GM12878 (cell line): ENCODE measurements around the gene CTNNBIP1. TPM values are rescaled to one million over a fixed set of nuclear protein-coding genes. Genes with fewer than 3 reads are reported as not detected.
A peak's percentile ranks its signal among the peaks of the same experiment; 100 is the strongest.

ENCODE experiments used
- ATAC-seq: fragments of 200-7000 bp; cut with Tn5 transposase; 3 replicates; pipeline ENCODE4 v1.9.1; 2020; ENCODE audit warnings: mild to moderate bottlenecking, moderate library complexity
- BruUV-seq: library from RNA; stranded (reverse); fragments of 400-500 nt; replicated peaks from 2 replicates; lab custom pipeline; 2021; lab: Mats Ljungman, UMichigan
- CTCF ChIA-PET: fragments of 300-600 bp; sonication (Branson Sonifier 250); formaldehyde crosslinking; extraction: SDS; loops from one replicate; lab custom pipeline; 2021; ENCODE audit warnings: inconsistent platforms; lab: Yijun Ruan, JAX
- POLR2A ChIA-PET: fragments of 350-600 bp; formaldehyde crosslinking; extraction: SDS; loops from one replicate; lab custom pipeline; 2021; ENCODE audit warnings: inconsistent platforms; lab: Charles Lee
- RAD21 ChIA-PET: fragments of 300-600 bp; sonication (Branson Sonifier 250); formaldehyde crosslinking; loops from one replicate; lab custom pipeline; 2023; ENCODE audit warnings: antibody characterized with exemption; ENCODE audit not compliant: unreplicated experiment; lab: Charles Lee
- SMC1A ChIA-PET: fragments of 300-600 bp; sonication (Branson Sonifier 250); formaldehyde crosslinking; loops from one replicate; lab custom pipeline; 2023; ENCODE audit not compliant: unreplicated experiment, uncharacterized antibody; lab: Charles Lee
- DNase-seq: peaks from one replicate; pipeline ENCODE4 v3.0.0-alpha.2; 2011; ENCODE audit warnings: low read depth, low spot score
- FAIRE-seq: peaks from 3 replicates; lab custom pipeline; 2011; peaks lifted over from hg19 to GRCh38; lab: Jason Lieb, UNC
- H2AFZ ChIP-seq: 2 replicates; pipeline ENCODE4 v1.6.0; 2011; ENCODE audit warnings: low read depth, low read length, control low read depth; ENCODE audit not compliant: control insufficient read depth
- H3K27ac ChIP-seq: 2 replicates; pipeline ENCODE4 v1.5.1; 2011; ENCODE audit warnings: control low read depth; ENCODE audit not compliant: control insufficient read depth, insufficient read depth
- H3K27me3 ChIP-seq, 2 experiments: replicated peaks in 1 of 2; 2 replicates each; pipeline versions ENCODE4 v1.6.0 to v1.6.1; 2011; ENCODE audit warnings: low read length in 1 of 2; ENCODE audit not compliant: control insufficient read depth in 2 of 2, insufficient read depth in 2 of 2
- H3K36me3 ChIP-seq, 2 experiments: 2 replicates each; pipeline ENCODE4 v1.5.1; 2011; ENCODE audit warnings: low read length in 1 of 2; ENCODE audit not compliant: control insufficient read depth in 2 of 2, insufficient read depth in 2 of 2
- H3K4me1 ChIP-seq: 2 replicates; pipeline ENCODE4 v1.6.1; 2011; ENCODE audit warnings: mild to moderate bottlenecking, low read length, moderate library complexity, mixed read lengths; ENCODE audit not compliant: control insufficient read depth, insufficient read depth
- H3K4me2 ChIP-seq: 2 replicates; pipeline ENCODE4 v1.6.0; 2011; ENCODE audit warnings: control low read depth; ENCODE audit not compliant: control insufficient read depth, insufficient read depth
- H3K4me3 ChIP-seq: fragments of 200-600 bp; sonication (generic); 2 replicates; pipeline ENCODE4 v1.5.1; 2016
- H3K79me2 ChIP-seq: 2 replicates; pipeline ENCODE4 v1.6.0; 2011; ENCODE audit warnings: low read length; ENCODE audit not compliant: control insufficient read depth, insufficient read depth
- H3K9ac ChIP-seq: 2 replicates; pipeline ENCODE4 v1.8.0; 2011; ENCODE audit warnings: low read length, control low read depth, mixed read lengths; ENCODE audit not compliant: control insufficient read depth, insufficient read depth
- H3K9me3 ChIP-seq: replicated peaks from 3 replicates; pipeline ENCODE4 v1.5.1; 2011; ENCODE audit warnings: mild to moderate bottlenecking, low read length; ENCODE audit not compliant: control insufficient read depth, insufficient read depth
- H4K20me1 ChIP-seq: 2 replicates; pipeline ENCODE4 v1.6.0; 2011; ENCODE audit not compliant: control insufficient read depth, insufficient read depth
- GATAD2B ChIP-seq: fragments of 450-650 bp; conservative IDR thresholded peaks from 2 replicates; pipeline ENCODE4 v1.6.1; 2017; ENCODE audit warnings: low read depth, mild to moderate bottlenecking, moderate library complexity
- HDGF ChIP-seq: fragments of 450-650 bp; IDR thresholded peaks from 2 replicates; pipeline ENCODE4 v1.6.1; 2016; ENCODE audit warnings: antibody characterized with exemption
- MEF2A ChIP-seq: IDR thresholded peaks from 2 replicates; pipeline ENCODE4 v1.6.1; 2011; ENCODE audit warnings: low read depth, mild to moderate bottlenecking, low read length, moderate library complexity; ENCODE audit not compliant: insufficient read depth
- MXI1 ChIP-seq: fragments of 150-350 bp; IDR thresholded peaks from 2 replicates; pipeline ENCODE4 v1.6.1; 2011; ENCODE audit warnings: low read depth, mild to moderate bottlenecking, inconsistent platforms, low read length, improper control_type of control experiment
- RUNX3 ChIP-seq: IDR thresholded peaks from 2 replicates; pipeline ENCODE4 v1.6.1; 2012; ENCODE audit warnings: low read length, inconsistent platforms
- WGBS: methylation state at CpG from one replicate; pipeline ENCODE4 v1.1.6; 2016; ENCODE audit warnings: low lambda C conversion rate; ENCODE audit not compliant: insufficient replicate concordance, insufficient coverage; ENCODE audit errors: missing lambda C conversion rate; 5-methylcytosine and 5-hydroxymethylcytosine counted together
- in situ Hi-C: fragments of 300-500 bp; cut with MboI; formaldehyde crosslinking; loops from 9 replicates; pipeline ENCODE4 v1.14.3; 2018; ENCODE audit warnings: mixed read lengths
- intact Hi-C: fragments of 100-400 bp; cut with micrococcal nuclease; formaldehyde crosslinking; loops from one replicate; pipeline ENCODE4 v1.14.2; 2022; ENCODE audit not compliant: unreplicated experiment
- polyA plus RNA-seq, 11 experiments: library from polyadenylated mRNA; depleted of rRNA in 4 of 11; unstranded in 6 of 11; stranded (reverse) in 5 of 11; fragments of >200 nt; fragmentation: Nextera tagmentation in 4 of 11; fragmentation: Illumina TruSeq in 1 of 11; extraction: Ambion mirVana in 4 of 11; extraction: Trizol in 1 of 11; gene quantifications; 1 replicate in 1 of 11; 2 replicates in 10 of 11; pipeline versions ENCODE4 v1.2.1 to v1.2.3, GENCODE V29; 2011 to 2016; ENCODE audit warnings: inconsistent platforms in 2 of 11, missing spikeins in 2 of 11, low read depth in 1 of 11
- total RNA-seq, 4 experiments: library from RNA; depleted of rRNA in 3 of 4; stranded (reverse); fragments of >200 nt in 3 of 4; fragmentation: Illumina TruSeq in 1 of 4; extraction: Trizol in 1 of 4; gene quantifications; 2 replicates each; pipeline versions ENCODE4 v1.2.1 to v1.2.3, GENCODE V29; 2013 to 2021
- TF ChIP-seq, protein P1 (sequence below): fragments of 450-650 bp; conservative IDR thresholded peaks from 2 replicates; pipeline ENCODE4 v1.6.1; 2017; ENCODE audit warnings: mild to moderate bottlenecking, moderate library complexity

CTNNBIP1 gene
- total and polyA plus RNA-seq, 10 of the 15 experiments (the other 5 are each of a cell fraction or from before 2014, with no cell fraction given) = 0.42 to 31.8 (median 10.8) TPM

DNA sequence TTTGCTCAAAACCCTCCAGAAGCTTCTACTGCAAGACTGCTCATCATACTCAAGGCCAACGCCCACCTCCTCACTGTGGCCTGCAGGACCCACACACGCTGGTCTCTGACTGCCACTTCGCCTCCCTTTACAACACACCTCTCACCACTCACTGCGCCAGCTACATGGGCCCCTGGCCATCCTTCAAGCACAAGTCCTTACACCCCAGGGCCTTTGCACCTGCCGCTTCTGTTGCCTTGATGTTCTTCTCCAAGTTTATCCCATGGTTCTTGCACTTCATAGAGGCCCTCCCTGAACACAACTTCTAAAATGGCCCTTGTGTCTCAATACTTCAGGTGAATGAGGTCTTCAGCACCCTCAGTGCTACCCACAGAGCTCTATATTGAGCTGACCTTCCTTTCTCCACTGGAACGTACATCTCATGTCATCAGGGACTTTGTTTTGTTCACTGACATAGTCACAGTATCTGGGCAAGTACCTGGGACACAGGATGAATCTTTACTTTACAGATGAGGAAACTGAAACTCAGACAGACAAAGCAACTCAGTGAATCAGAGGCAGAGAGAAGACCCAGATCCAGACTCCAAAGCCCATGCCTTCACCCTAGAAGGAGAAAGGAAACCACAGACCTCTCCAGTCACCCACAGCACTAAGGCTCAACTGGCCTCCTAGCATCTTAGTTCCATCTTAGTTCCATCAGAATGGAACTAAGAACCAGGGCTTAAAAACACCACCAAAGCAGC lies 51.6 kb downstream of the CTNNBIP1 start:
- Histone ChIP-seq H3K79me2 (no peaks in the 10 kb centered on the region), H3K9ac (no peak overlapping the region)
- DNase-seq = no peak
- 71% methylated on average over 6 of the region's 6 CpGs for WGBS
- TF ChIP-seq HDGF = no peak
- peak; percentile 28; the same call in 1 of the 2 replicates for TF ChIP-seq RUNX3
- TF ChIP-seq, all 136 proteins: peak for 1
- Histone ChIP-seq H3K27me3 (no peaks in the 10 kb centered on the region), H2AFZ (no peak overlapping the region), H4K20me1 (no peaks in the 10 kb centered on the region), H3K36me3 (peaks cover 0 to 3% of the 10 kb centered on the region in 2 experiments; a peak in 1 of 4 replicates), H3K4me1 (peaks cover 20% of the 10 kb centered on the region), H3K9me3 (no peaks in the 10 kb centered on the region; the same call in 2 of the 3 replicates), H3K27ac (peak overlapping the region; percentile 33), H3K4me3 (no peak overlapping the region), H3K4me2 (no peak overlapping the region)
- ChIA-PET RAD21 (interaction anchor here (1.1 to 1.7 kb wide), 3 partner anchors 10 to 73 kb away, joined by 3 to 15 read pairs (median 3); no protein-coding TSS in a partner anchor), SMC1A (interaction anchor here (0.9 to 1.4 kb wide), 3 partner anchors 56 to 74 kb away, joined by 3 to 4 read pairs (median 4); no protein-coding TSS in a partner anchor), CTCF (interaction anchor here (0.8 to 19.1 kb wide), 3 partner anchors 58 to 85 kb away, joined by 3 to 562 read pairs (median 4); partner anchors contain the start of genes LZIC and NMNAT1), POLR2A (no interaction called here)
- BruUV-seq = no TSS peak
- peak; percentile 35; the same call in 2 of the 3 replicates for ATAC-seq
- intact Hi-C loops (no loop called here), in situ Hi-C loops (no loop called here)
- no peak for FAIRE-seq

DNA sequence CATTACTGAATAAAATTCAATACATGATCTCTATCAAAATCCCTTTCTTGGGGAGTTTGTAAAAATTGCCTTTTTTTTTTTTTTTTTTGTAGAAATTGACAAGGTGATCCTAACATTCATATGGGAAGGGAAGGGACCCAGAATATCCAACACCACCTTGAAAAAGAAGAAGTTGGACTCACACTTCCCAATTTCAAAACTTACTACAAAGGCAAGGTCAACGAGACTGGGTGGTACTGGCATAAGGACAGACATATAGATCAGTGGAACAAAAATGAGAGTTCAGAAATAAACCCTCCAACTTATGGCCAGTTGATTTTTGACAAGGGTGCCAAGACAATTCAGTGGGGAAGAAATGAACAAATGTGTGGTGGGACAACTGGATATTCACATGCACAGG lies 54.9 kb downstream of the CTNNBIP1 start:
- in situ Hi-C loops (no loop called here), intact Hi-C loops (no loop called here)
- no peaks in the 10 kb centered on the region for H3K27me3 ChIP-seq
- no peak overlapping the region for H3K9ac ChIP-seq
- no peak for DNase-seq
- no peak for FAIRE-seq
- CTCF ChIA-PET = interaction anchor here (1.0 to 1.9 kb wide), 3 partner anchors 11 to 71 kb away, joined by 3 to 4 read pairs (median 3); no protein-coding TSS in a partner anchor
- H3K79me2 ChIP-seq = no peaks in the 10 kb centered on the region
- H3K9me3 ChIP-seq = no peaks in the 10 kb centered on the region; the same call in 2 of the 3 replicates
- SMC1A ChIA-PET = no interaction called here
- H3K4me2 ChIP-seq = no peak overlapping the region
- no peak for ATAC-seq
- H3K27ac ChIP-seq = no peak overlapping the region
- no TSS peak for BruUV-seq
- H4K20me1 ChIP-seq = no peaks in the 10 kb centered on the region
- H3K4me3 ChIP-seq = no peak overlapping the region
- peaks cover 0 to 3% of the 10 kb centered on the region in 2 experiments; a peak in 1 of 4 replicates for H3K36me3 ChIP-seq
- TF ChIP-seq, protein P1, sequence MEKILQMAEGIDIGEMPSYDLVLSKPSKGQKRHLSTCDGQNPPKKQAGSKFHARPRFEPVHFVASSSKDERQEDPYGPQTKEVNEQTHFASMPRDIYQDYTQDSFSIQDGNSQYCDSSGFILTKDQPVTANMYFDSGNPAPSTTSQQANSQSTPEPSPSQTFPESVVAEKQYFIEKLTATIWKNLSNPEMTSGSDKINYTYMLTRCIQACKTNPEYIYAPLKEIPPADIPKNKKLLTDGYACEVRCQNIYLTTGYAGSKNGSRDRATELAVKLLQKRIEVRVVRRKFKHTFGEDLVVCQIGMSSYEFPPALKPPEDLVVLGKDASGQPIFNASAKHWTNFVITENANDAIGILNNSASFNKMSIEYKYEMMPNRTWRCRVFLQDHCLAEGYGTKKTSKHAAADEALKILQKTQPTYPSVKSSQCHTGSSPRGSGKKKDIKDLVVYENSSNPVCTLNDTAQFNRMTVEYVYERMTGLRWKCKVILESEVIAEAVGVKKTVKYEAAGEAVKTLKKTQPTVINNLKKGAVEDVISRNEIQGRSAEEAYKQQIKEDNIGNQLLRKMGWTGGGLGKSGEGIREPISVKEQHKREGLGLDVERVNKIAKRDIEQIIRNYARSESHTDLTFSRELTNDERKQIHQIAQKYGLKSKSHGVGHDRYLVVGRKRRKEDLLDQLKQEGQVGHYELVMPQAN = no peak
- TF ChIP-seq MEF2A = no peak
- TF ChIP-seq MXI1 = no peak
- no peak for TF ChIP-seq GATAD2B
- TF ChIP-seq, all 136 proteins: peak for 0
- RAD21 ChIA-PET = no interaction called here
- H2AFZ ChIP-seq = no peak overlapping the region
- WGBS = 0% methylated on average over 1 of the region's 1 CpG
- POLR2A ChIA-PET = no interaction called here
- peaks cover 13% of the 10 kb centered on the region for H3K4me1 ChIP-seq
